ENCODE measurements around the gene LUC7L2.
"Not testable (repeated sequence)": the region's sequence is repeated elsewhere in the genome, so short reads cannot be mapped to it uniquely, and the experiment has no call there.

Gene LUC7L2

DNA sequence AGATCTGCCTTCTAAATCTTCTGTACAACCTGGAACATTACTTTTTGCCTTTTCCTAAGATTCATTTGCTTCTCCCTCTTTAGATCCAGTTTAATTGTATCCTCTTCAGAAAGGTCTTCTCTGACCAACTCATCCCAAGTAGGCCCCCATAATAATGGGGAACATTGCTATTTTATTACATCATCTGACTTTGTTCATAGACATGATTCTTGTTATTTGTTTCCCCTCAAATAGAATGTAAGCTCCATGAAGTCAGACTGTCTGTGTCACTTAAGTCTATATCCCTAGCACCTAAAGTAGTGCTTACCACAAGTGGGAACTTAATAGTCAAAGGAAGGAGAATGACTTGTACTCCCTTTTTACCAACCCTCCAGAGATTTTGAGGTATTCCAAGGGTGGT is 37.5 kb downstream of the LUC7L2 start:
- no peak for ATAC-seq

DNA sequence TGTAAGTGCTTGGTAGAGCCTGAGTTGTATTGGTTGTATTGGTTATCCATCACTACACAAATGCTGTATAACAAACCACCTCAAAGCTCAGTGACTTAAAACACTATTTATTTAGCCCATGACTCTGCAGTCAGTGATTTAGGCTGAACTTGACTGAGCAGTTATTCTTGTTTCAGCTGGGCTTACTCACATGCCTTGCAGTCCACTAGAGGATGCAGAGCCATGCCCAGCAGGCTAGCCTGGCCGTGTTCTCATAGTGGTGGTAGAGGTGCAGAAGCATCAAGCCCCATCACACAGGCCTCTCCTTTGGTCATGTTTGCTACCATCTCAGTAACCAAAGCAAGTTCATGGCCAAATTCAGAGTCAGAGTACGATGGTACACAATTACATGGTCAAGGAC is 43.9 kb downstream of the LUC7L2 start:
- no peak for ATAC-seq

DNA sequence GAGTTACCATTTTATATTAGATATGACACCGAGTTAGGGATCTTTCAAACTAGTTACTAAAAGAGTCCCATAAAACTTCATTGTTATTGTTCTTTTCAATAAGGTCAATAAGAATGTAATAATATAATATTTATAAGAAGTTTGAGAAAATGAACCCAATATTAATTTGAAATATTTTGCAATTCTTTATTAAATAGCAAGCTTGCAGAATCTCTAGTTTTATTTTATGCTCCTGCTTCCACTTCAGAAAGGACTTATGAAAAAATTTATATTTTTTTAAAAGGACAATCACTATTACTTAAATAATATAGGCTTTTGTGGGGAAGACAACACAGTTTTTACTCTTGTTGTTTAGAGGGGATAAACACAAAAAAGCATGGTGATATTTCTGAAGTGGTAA is 47.9 kb downstream of the LUC7L2 start:
- ATAC-seq: no peak

DNA sequence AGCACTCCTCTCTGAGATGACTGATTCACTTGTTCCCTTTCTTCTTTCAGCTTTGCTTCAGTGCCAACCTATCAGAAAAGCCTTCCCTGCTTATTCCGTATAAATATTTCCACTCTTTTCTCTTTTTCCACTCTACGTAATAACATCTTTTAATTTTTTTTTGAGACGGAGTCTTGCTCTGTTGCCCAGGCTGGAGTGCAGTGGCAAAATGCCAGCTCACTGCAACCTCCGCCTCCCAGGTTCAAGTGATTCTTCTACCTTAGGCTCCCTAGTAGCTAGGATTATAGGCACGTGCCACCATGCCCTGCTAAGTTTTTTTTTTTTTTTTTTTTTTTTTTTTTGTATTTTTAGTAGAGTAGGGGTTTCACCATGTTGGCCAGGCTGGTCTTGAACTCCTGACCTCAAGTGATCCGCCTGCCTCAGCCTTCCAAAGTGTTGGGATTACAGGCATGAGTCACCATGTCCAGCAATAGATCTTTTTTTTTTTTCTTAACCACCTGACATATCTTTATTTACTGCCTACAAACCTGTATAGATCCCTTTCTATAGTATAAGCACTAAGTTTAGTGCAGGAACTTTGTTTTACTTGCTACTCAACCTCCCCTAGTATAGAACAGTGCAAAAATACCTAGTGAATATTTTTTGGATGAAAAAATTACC is 55.2 kb downstream of the LUC7L2 start:
- ATAC-seq: not testable (repeated sequence)

DNA sequence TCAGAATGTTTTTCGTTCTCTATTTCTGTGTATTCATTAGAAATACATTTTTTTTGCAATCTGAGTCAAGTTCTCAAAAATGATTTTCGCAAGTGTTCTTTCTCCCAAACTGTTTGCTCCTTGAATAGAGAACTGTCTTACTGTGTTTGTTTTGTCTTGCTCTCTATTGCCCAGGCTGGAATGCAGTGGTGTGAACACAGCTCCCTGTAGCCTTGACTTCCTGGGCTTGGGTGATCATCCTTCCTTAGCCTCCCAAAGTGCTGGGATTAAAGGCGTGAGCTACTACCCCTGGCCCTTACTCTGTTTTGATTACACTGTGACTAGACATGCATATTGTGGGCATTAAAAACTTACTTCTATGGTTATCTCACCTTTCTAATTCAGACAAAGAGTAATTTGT is 56.7 kb downstream of the LUC7L2 start:
- ATAC-seq: no peak

DNA sequence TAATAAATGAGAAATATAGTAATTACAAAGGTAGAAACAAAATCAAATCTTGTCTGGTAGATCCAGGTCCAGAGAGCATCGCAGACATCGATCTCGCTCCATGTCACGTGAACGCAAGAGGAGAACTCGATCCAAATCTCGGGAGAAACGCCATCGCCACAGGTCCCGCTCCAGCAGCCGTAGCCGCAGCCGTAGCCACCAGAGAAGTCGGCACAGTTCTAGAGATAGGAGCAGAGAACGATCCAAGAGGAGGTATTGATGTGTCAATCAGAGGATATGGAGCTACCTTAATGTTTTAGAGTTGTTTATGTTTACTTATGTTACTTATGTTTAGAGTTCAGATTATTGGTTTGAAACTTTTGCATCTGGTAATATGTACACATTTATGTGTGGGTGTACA is 57.8 kb downstream of the LUC7L2 start:
- ATAC-seq: no peak

DNA sequence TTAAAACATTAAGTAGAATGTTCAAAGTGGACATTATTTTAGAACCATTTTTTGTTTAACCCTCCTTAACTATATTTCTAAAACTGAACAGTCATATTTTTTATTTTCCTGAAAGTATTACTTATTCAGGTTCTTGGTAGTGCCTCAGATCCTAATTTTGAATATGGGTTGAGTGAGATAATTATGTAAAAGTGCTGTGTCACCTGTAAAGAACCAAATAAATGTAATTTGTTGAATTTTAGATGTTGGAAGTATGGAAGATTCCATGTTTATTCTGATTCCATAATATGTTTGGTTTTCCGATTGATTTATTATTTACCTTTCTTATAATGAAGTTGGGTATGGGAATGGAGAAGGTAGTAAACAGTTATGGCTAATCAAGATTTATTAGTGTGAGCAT is 61.4 kb downstream of the LUC7L2 start:
- no peak for ATAC-seq

DNA sequence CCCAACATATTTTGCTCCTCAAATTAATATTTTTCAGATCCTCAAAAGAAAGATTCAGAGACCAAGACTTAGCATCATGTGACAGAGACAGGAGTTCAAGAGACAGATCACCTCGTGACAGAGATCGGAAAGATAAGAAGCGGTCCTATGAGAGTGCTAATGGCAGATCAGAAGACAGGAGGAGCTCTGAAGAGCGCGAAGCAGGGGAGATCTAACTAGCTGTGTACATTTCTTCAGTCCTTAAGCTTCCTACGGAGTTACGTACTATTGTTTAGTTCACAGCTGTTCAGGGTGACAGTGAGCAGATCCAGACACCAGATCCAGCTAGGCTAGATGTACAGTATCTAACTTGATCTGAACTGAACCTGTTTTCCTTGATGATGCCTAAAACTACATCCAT is 62.4 kb downstream of the LUC7L2 start:
- ATAC-seq: no peak

DNA sequence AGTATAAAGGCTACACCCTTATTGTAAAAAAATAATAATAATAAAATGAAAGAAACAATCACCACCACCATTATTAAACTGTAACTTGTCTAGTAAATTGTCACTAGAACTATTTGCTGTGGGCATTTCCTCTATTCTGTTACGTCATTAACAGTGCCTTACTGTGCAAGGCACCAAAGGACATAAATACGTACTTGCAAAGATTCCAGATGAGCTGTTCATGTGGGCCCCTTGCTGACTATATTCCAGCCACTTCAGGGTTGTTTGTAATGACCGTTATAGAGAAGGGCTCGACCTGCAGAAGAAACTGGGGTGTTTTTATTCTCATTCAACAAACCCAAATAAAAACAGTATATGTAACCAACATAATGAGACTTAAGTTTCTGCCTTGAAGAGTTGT is 63.4 kb downstream of the LUC7L2 start:
- no peak for ATAC-seq

DNA sequence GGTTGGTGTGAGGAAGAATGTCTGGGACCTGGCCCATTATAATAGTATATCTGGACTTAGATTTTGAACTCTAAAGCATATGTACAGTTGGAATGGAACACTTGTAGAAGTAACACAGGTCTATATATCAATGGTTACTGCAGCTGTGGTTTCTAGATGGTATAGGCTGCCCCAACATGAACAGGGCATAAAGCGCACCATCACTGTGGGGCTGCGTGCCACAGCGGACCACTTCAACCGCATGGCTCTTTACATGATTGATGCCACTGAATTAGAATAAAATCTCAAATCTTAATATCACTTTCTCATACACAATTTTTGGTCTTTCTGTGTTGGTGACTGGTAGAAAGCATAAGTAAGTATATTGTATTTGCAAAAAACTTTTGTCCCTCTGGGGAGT is 64.3 kb downstream of the LUC7L2 start:
- ATAC-seq: no peak

DNA sequence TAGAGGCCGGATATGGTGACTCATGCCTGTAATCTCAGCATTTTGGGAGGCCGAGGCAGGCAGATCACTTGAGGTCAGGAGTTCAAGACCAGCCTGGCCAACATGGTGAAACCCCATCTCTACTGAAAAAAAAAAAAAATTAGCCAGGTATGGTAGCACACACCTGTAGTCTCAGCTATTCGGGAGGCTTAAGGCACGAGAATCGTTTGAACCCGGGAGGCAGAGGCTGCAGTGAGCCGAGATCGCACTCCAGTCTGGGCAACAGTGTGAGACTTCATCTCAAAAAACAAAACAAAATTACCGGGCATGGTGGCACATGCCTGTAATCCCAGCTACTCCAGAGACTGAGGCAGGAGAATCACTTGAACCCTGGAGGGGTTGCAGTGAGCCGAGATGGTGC is 66.0 kb downstream of the LUC7L2 start:
- ATAC-seq: not testable (repeated sequence)

DNA sequence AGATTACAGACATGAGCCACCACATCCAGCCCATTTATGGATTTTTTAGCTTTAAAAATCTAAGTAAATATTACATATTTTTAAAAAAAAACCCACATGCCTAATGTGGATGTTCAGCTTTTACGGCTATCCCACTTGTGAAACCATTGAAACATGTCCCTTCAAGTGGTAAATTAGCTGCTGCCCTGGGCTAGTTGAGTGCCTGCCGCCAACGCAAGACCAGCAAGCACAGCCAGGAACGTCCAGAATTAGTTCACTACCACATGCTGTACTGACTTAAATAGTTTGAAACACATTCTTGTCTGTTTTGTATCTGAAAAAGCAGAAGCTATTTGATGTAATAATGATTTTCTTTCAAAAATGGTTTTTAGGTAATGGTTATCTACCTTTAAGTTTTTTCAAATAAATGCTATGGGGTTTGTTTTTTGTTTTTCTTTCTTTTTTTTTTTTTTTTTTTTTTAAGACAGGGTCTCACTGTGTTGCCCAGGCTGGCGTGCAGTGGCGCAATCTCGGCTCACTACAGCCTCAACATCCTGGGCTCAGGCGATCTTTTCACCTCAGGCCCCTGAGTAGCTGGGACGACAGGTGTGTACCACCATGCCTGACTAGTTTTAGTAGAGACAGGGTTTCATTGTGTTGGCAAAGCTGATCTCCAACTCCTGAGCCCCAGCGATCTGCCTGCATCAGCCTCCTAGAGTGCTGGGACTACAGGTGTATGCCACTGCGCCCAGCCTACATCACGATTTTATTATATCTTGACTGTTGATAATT is 66.7 kb downstream of the LUC7L2 start:
- no peak for ATAC-seq

DNA sequence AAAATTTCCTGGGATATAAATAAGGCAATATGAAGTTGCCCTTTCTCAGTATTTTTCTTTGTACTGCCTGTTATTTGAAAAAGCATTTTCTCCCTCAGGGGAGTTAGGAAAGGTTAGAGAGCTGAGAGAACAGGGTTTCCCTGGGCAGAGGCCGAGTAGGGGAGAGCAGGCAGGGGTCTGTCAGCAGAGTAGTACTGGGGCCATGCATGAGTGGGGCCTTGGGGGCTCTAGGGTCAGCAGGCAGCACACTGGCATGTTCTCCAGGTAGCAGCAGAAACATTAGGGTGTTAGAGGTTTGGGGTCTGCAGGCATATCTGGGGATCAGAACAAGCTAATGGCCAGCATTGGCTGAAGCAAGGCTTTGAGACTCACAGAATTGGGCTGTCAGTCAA is 67.3 kb downstream of the LUC7L2 start:
- ATAC-seq: no peak

DNA sequence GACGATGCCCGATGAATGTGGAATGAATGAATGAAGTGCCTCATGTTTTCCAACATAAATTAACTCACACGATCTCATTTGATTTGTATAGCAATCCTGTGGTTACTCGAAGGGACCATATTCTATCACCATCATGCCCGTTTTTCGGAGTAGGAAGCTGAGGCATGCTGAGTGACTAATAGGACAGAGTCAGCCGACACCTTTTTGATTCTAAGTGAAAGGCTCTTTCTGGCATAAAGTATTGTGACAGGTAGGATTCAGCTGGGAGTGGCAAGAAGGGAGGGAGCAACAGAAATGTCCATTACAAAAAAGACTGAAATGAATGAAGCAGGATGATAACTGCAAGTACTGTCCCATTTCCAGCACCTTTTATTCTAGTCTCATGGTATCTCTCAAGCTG is 68.1 kb downstream of the LUC7L2 start:
- ATAC-seq: no peak

DNA sequence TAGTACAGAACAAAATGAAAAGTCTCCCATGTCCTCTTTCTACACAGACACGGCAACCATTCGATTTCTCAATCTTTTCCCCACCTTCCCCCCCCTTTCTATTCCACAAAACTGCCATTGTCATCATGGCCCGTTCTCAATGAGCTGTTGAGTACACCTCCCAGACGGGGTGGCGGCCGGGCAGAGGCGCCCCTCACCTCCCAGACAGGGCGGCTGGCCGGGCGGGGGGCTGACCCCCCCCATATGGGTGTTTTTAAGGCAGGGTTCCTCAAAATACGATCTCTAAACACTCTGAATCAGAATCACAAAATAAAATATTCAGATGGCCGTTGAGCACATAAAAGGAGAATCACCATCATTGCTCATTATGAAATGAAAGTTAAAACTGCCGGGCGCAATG is 70.0 kb downstream of the LUC7L2 start:
- not testable (repeated sequence) for ATAC-seq

DNA sequence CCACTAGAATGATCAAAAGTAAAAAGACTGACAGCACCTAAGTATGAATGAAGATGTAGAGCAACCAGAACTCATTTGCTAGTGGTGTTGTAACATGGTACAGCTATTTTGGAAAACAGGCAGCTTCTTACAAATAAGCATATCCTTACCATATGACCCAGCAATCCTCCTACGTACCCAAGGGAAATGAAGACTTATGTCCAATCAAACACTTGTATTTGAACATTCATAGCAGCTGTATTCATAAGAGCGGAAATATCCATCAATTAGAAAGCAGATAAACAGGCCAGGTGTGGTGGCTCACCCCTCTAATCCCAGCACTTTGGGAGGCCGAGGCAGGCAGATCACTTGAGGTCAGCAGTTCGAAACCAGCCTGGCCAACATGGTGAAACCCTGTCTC is 70.7 kb downstream of the LUC7L2 start:
- ATAC-seq: no peak

DNA sequence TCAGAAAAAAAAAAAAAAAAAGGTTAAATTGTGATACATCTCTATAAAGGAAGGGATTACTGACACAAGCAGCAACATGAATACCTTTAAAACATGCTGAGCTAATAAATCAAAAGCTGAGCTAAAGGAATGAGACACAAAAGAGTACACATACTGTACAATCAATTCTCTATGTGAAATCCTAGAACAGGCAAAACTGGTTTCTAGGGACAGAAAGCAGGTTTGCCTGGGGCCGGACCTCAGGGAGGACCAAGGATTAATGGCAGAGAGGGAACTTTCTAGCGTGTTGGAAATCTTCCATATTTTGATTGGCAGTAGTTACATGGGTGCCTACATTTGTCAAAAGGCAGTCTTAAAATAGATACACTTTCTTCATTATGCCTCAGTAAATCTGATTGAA is 71.3 kb downstream of the LUC7L2 start:
- ATAC-seq: no peak

DNA sequence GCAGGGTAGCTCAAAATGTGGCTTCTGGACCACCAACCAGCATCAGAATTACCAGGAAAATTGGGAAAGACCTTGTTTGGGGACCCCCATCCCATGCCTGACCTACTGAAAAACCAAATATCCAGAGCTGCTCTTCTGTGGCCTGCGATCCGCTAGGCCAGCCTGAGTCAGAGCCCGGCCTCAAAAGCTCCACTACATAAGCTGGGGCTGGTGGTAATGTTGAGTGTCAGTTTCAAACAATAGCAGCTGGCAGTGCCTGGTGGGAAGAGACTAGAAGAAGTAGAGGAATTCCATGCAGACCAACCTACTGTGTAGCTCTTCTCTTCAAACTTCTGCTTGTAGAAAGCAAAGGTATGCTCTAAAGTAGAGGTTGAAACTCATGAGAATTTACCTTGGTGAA is 71.8 kb downstream of the LUC7L2 start:
- ATAC-seq: no peak

DNA sequence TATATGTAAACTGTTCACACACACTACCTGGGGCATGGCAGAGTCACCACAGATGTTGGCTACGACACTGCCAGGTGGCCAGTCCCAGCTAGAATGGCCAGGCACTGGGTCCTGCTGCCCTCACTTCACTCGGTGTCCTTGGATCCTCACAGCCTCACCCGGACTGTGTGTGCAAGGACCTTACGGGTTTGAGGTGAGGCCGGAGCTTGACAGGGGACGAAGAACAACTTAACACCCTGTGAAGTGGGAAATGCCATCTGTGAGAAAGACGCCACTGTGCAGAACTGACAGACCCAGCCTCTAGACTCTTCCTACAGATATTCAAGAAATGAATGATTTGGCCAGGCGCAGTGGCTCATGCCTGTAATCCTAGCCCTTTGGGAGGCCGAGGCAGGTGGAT is 77.1 kb downstream of the LUC7L2 start:
- no peak for ATAC-seq

DNA sequence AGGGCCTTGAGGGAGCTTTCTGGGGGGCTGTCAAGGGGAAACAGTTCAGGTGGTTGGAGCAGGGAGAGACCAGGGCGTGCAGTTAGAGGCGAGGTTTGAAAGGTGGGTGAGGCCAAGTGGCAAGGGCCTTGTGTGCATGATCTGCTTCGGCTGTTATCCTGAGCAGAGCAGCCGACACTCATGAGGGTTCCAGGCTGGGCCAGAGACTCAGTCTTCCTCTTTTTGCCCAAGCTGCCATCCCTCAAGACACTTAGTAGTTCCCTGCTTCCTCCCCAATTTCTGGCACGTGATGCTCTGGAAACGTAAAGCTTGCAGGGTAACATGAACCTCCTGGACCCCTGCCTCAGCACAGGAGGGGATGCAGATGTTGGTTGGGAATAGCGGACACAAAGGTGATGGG is 79.7 kb downstream of the LUC7L2 start:
- no peak for ATAC-seq

DNA sequence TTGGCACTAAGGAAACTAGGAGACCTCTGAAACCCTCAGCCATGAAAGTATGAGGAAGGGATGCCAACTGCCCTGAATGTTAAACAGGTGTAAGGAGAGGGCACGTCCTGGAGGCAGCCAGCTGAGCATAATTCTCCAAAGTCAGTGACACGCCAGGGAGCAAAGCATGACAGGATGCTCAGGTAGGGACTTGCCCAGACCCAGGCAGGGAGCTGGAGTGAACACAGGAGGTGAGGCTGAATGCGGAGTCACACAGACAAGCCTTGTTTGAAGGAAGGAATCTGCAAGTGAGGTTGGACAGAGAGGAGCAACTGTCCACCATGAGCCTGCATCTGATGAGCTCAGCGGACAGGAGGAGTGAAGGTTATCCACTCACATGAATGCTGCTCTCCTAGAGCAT is 82.3 kb downstream of the LUC7L2 start:
- no peak for ATAC-seq

DNA sequence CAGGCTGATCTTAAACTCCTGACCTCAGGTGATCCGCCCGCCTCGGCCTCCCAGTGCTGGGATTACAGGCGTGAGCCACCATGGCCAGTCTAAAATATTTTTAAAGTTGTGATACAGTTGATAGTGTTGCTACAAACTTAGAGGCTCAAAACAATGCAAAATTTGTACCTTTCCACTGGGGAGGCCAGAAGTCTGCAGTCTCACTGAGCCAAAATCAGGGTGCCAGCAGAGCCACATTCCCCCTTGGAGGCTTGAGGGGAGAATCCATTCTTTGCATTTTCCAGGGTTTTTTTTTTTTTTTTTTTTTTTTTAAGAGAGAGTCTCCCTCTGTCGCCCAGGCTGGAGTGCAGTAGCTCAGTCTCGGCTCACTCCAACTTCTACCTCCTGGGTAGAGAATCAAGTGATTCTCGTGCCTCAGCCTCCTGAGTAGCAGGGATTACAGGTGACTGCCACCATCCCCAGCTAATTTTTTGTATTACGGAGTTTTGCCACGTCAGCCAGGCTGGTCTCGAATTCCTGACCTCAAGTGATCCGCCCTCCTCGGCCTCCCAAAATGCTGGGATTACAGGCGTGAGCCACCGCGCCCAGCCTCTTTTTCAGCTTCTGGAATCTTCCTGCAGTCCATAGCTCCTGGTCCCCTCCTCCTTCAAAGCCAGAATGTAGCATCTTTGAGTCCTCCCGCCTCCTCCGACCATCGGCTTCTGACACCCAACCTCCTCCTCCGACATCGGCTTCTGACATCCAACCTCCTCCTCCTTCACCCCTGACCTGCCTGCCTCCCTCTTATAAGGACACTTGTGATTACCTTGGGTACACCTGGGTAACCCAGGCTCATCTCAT is 86.6 kb downstream of the LUC7L2 start:
- ATAC-seq: no peak

DNA sequence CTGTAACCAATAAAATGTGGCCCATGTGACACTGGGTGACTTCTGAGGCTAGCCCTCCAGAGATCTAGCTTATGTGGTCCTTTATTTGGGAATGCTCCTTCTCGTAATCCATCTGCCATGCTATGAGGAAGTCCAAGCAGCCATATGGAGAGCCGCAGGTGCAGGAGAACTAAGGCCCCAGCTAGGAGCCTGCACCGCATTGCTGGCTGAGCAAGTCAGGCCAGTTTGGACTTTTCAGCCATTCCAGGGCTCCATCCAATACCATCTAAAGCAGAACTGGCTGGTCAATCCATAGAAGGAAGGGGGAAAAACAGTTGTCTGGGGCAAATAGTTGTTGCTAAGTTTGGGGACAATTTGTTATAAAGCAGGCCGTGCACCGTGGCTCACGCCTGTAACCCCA is 91.2 kb downstream of the LUC7L2 start:
- no peak for ATAC-seq

DNA sequence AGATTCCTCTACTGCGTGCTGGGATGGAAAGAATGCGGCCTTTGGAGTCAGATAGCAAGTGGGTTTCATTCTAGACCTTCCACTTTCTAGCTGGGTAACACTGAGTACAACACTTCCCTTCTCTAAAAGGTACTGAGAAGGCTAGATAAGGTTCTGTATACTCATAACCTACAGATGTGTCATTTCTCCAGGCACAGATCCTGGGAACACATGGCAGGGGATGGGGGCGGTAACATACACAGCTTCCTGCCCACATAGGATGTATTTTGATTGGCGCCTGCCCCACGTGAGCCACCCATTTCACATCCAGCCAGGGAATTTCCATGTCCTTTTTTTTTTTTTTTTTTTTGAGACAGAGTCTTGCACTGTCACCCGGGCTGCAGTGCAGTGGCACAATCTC is 91.9 kb downstream of the LUC7L2 start:
- no peak for ATAC-seq
